Measurements from ENCODE around the gene CRYBG1. TPM values are rescaled to one million over a fixed set of nuclear protein-coding genes. Genes with fewer than 3 reads are reported as not detected.
A peak's percentile ranks its signal among the peaks of the same experiment; 100 is the strongest.

The CRYBG1 gene
- total and polyA plus RNA-seq, 10 of the 15 experiments (the other 5 are each of a cell fraction or from before 2014, with no cell fraction given), result 6.5 to 57.0 (median 25.2) TPM

- no peak for TF ChIP-seq RAD21 (IDR thresholded peaks at IDR 0.05; ENCODE audit: insufficient read depth, low read depth, low read length)
- TF ChIP-seq LARP7 (IDR thresholded peaks at IDR 0.05), result no peak
- TF ChIP-seq EED (IDR thresholded peaks at IDR 0.05; ENCODE audit: low read depth), result no peak
- TF ChIP-seq SMAD5 (IDR thresholded peaks at IDR 0.05; ENCODE audit: low read depth), result no peak
- TF ChIP-seq ZBTB40 (IDR thresholded peaks at IDR 0.05; ENCODE audit: borderline replicate concordance), result no peak
- TF ChIP-seq ZNF592 (IDR thresholded peaks at IDR 0.05), result no peak
- no peak for TF ChIP-seq ATF3 (IDR thresholded peaks at IDR 0.05; ENCODE audit: borderline replicate concordance, extremely low read depth, low read depth, low read length)
- TF ChIP-seq MXI1 (IDR thresholded peaks at IDR 0.05; ENCODE audit: low read depth, low read length), result peak; percentile 37; the same call in 1 of the 2 replicates
- no peak for TF ChIP-seq ZBTB4 (CRISPR knock-in tag; IDR thresholded peaks at IDR 0.05)
- TF ChIP-seq MYB (IDR thresholded peaks at IDR 0.05; ENCODE audit: borderline replicate concordance, low read depth, low read length), result no peak
- TF ChIP-seq ZBED1 (IDR thresholded peaks at IDR 0.05; ENCODE audit: borderline replicate concordance), result no peak
- no peak for TF ChIP-seq STAT1 (conservative IDR thresholded peaks at IDR 0.05)
- TF ChIP-seq TCF7 (IDR thresholded peaks at IDR 0.05; ENCODE audit: borderline replicate concordance), result no peak
- no peak for TF ChIP-seq TARDBP (IDR thresholded peaks at IDR 0.05; ENCODE audit: borderline replicate concordance)
- no peak for TF ChIP-seq NFXL1 (IDR thresholded peaks at IDR 0.05; ENCODE audit: borderline replicate concordance)
- TF ChIP-seq MTA3 (IDR thresholded peaks at IDR 0.05; ENCODE audit: borderline replicate concordance, low read length), result no peak
- no peak for TF ChIP-seq SUZ12 (IDR thresholded peaks at IDR 0.05; ENCODE audit: unreplicated experiment)
- no peak for TF ChIP-seq POLR2A (IDR thresholded peaks at IDR 0.05; ENCODE audit: low read depth, low read length)
- TF ChIP-seq JUND (IDR thresholded peaks at IDR 0.05; ENCODE audit: low read depth, low read length), result no peak
Observed at GRCh38 chr6:106525107-106525881, 164.8 kb downstream of the CRYBG1 start (continued).
